Fibroblast of lung (primary cell): ENCODE results near the gene PFKFB3.

ENCODE experiments used
- CTCF ChIP-seq, 2 donors: IDR thresholded peaks in 1 of 2; conservative IDR thresholded peaks in 1 of 2; 1 replicate in 1 of 2; 2 replicates in 1 of 2; pipeline ENCODE4 v1.5.1; 2011 to 2012; ENCODE audit warnings: low read length in 2 of 2, control low read depth in 1 of 2, inconsistent platforms in 1 of 2, low read depth in 1 of 2, mild to moderate bottlenecking in 1 of 2
- EZH2 ChIP-seq: IDR thresholded peaks from 2 replicates; pipeline ENCODE4 v1.5.1; 2012; ENCODE audit warnings: low read length, control low read depth, mild to moderate bottlenecking; ENCODE audit errors: missing control alignments

- no peak for TF ChIP-seq CTCF (conservative IDR thresholded peaks at IDR 0.05 in 1 of 2, IDR thresholded peaks at IDR 0.05 in 1 of 2; ENCODE audit: low read depth in 1 of 2, low read length in 2 of 2)
- no peak for TF ChIP-seq EZH2
These were observed 37.5 kb downstream of the PFKFB3 start for GRCh38 chr10:6240254-6240653.
